Choroid plexus epithelial cell (primary cell): ENCODE measurements around the gene SST.
"Not testable (repeated sequence)": the region's sequence is repeated elsewhere in the genome, so short reads cannot be mapped to it uniquely, and the experiment has no call there.

ENCODE experiments used
- DNase-seq: peaks from one replicate; pipeline ENCODE4 v3.0.0-alpha.2; 2010; ENCODE audit warnings: low read depth
- H3K4me3 ChIP-seq: 2 replicates; pipeline ENCODE4 v1.5.1; 2011; ENCODE audit warnings: low read depth, mild to moderate bottlenecking, control low read depth, low read length, moderate library complexity
- CTCF ChIP-seq: conservative IDR thresholded peaks from 2 replicates; pipeline ENCODE4 v1.5.1; 2011; ENCODE audit warnings: low read depth, mild to moderate bottlenecking, control low read depth, inconsistent platforms, low read length, moderate library complexity

The SST gene

GRCh38 chr3:187646906-187647660 is 23.1 kb downstream of the SST start:
- DNase-seq = no peak
- H3K4me3 ChIP-seq = no peak overlapping the region
- TF ChIP-seq CTCF = no peak

- not testable (repeated sequence) for DNase-seq, H3K4me3 ChIP-seq
Measured at GRCh38 chr3:187645379-187645778, 24.8 kb downstream of the SST start.

GRCh38 chr3:187642861-187643260 is 27.3 kb downstream of the SST start:
- no peak for TF ChIP-seq CTCF
- H3K4me3 ChIP-seq = no peak overlapping the region
- DNase-seq = no peak

GRCh38 chr3:187641320-187642016 is 28.7 kb downstream of the SST start:
- no peak overlapping the region for H3K4me3 ChIP-seq
- no peak for TF ChIP-seq CTCF
- no peak for DNase-seq

- TF ChIP-seq CTCF = no peak
- DNase-seq = no peak
- no peak overlapping the region for H3K4me3 ChIP-seq
Measured at GRCh38 chr3:187640569-187641059, 29.6 kb downstream of the SST start.

- H3K4me3 ChIP-seq = no peak overlapping the region
- TF ChIP-seq CTCF = no peak
- DNase-seq = no peak
Measured at GRCh38 chr3:187639927-187640568, 30.1 kb downstream of the SST start.

- DNase-seq = no peak
- H3K4me3 ChIP-seq = no peak overlapping the region
- TF ChIP-seq CTCF = no peak
Measured at GRCh38 chr3:187636528-187636927, 33.7 kb downstream of the SST start.
